ENCODE data around the gene TRIM16.
"Not testable (repeated sequence)": the region's sequence is repeated elsewhere in the genome, so short reads cannot be mapped to it uniquely, and the experiment has no call there.

TRIM16 gene

DNA sequence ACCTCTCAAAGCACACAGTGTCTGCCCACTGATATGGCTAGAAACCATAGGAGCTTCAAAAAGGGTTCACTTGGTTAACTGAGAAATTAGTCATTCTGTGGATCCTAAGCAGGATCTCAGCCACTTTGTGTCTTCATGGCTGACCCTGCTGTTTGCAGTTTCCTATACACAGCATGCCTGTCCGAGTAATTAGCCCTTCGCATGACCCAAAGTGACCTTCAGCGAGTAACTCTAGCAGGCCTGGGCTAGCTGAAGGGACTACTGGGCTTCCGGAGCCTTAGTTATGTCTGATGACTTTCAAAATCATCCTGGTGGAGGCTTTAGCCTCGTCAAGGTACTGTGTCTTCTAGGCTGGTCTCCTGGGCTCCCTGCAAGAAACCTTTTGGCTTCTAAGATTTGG, 35.7 kb downstream of the TRIM16 start:
- Histone ChIP-seq H3K27ac (no peak overlapping the region), H4K20me1 (no peaks in the 10 kb centered on the region), H3K4me1 (peaks cover 26 to 36% (median 31%) of the 10 kb centered on the region in 10 experiments), H3K9me3 (replicated peaks in 1 of 11) (no peaks in the 10 kb centered on the region), H3K4me3 (no peak overlapping the region), H3K27me3 (no peaks in the 10 kb centered on the region), H3K9ac (no peak overlapping the region), H3K4me2 (no peak overlapping the region), H3K36me3 (no peaks in the 10 kb centered on the region)
- TF ChIP-seq Cebpa-rat (IDR thresholded peaks at IDR 0.05) = no peak

DNA sequence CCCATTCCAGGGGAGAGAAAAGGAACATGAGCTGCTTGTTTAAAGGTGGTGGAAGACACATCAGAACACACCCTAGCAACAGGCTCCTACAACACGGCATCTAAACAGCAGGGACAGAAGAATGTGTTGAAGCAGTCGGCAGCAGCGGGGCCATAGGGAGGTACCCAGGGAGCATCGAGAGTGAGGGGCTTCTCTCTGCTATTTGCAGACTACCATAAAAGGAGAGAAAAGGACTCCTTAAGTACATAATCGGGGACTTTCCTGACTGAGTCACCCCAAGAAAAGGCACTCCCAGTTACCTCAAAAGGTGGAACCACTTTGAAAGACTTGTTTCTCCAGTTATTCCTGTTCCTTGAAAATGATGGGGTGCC, 38.2 kb downstream of the TRIM16 start:
- H3K9me3 ChIP-seq (replicated peaks in 1 of 11); H3K36me3 ChIP-seq; H3K27ac ChIP-seq; H3K4me2 ChIP-seq; H4K20me1 ChIP-seq; H3K9ac ChIP-seq; H3K27me3 ChIP-seq; H3K4me3 ChIP-seq: not testable (repeated sequence)
- H3K4me1 ChIP-seq = peaks cover 12 to 19% (median 14%) of the 10 kb centered on the region in 10 experiments

DNA sequence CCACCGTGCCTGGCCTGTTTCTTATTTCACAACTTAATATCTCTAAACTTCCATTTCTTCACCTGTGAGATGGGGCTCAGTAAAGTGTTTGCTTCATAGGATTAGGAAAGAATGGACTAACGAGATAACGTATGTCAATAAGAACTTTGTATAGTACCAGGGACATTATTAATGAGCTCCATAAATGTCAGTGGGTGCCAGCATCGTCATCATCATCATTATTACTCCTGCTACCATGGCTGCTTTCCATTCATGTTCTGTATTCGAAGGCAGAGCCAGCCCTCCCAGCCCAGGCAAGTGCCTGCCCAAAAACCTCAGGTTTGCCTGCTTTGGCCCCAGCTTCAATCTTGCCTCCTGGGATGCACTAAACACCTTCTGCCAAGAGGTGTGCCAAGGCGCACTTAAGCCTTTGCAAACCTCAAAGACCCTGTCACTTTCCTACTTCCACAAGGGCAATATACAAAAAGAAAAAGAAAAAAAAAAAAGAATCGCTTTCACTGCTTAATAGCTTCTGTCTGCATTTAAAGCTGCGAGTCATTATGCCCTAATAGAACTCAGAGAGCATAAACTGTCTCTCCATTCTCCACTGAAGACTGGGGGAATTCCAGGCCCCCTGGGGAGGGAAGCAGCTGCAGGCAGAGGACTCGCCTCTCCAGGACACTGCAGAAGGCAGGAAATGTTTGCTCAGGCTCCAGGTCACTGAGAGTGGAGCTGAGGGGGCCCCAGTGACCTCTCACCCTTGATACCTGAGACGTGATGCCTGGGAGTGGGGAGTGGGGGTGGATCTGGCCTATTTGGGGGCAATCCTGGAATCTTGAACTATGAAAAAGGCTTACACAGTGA, 38.8 kb downstream of the TRIM16 start:
- not testable (repeated sequence) for H3K4me3 ChIP-seq; H3K36me3 ChIP-seq; H4K20me1 ChIP-seq; H3K27me3 ChIP-seq; H3K4me2 ChIP-seq; H3K9ac ChIP-seq; H3K9me3 ChIP-seq (replicated peaks in 1 of 11); H3K27ac ChIP-seq
- H3K4me1 ChIP-seq = peaks cover 6 to 13% (median 8%) of the 10 kb centered on the region in 10 experiments

DNA sequence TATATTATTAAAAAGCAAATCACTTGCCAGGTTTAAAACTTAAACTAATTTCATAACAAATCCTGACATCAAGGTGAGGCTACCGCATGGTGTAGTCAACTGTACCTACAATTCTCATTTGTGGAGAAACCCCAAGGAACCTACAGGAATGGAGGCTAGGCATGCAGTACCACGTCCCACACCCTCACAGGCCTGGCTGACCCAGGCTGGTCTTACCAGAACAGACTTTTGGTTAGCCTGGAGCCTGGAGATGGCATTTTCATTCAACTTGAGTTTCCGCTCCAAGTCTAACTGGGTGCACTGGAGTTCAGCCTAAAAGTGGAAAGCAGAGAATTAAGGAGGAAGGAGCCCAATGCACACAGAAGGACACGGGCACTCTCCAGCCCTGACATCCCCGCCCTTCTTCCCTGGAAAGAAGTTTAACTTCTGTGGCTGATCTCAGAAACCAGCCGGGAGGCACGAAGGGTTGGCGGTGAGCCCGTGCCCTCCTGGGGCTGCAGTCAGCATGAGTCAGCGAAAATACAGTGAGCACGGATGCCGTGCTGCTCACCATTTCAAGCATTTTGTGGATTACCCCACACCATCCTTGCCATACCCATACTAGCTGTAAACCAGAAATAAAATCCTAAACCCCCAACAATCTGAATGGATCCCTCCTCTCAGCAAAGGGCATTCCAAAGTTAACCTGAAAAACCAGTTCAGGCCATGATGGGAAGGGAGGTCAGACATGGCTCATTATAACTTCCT, 41.4 kb downstream of the TRIM16 start:
- not testable (repeated sequence) for H3K36me3 ChIP-seq; H3K27ac ChIP-seq; H4K20me1 ChIP-seq; H3K4me2 ChIP-seq; H3K27me3 ChIP-seq; H3K9ac ChIP-seq; H3K4me3 ChIP-seq; H3K9me3 ChIP-seq (replicated peaks in 1 of 11); H3K4me1 ChIP-seq

DNA sequence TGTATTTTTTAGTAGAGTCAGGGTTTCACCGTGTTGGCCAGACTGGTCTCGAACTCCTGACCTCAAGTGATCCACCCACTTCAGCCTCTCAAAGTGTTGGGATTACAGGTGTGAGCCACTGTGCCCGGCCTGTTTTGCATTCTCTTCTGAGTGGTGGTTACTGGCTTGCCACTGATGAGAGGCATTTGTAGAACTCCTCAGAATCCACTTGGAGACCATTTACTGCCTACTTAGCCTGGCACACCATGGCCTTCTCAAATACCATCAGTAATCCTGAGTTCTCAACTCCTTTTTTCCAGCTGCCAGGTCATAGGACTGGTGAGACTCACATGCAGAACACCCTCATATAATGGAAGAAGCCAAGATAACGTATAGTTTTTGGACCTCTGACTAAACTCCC, 42.1 kb downstream of the TRIM16 start:
- not testable (repeated sequence) for H3K9ac ChIP-seq; H3K27me3 ChIP-seq; H3K9me3 ChIP-seq (replicated peaks in 1 of 11); H4K20me1 ChIP-seq; H3K27ac ChIP-seq; H3K36me3 ChIP-seq; H3K4me3 ChIP-seq; H3K4me2 ChIP-seq; H3K4me1 ChIP-seq

DNA sequence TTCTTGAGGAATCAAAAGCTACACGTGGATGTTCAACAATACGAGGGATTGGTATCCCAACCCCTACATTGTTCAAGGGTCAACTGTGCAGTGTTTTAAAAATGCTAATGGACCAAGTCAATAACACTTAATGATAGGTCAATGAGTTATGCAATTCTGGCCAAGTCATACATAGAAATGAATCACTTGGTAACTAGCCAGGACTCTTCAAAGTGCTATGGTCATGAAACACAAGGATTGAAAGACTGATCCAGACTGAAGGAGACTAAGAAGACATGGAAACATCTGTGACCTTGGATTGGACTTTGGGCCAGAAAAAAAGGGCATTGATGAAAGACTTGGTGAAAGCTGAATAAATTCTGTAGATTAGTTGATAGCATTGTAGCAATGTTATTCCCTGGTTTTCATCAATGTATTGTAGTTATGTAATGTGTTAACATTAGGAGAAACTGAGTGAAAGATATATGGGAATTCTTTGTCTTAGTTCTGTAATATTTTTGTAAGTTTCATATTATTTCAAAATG, 53.1 kb downstream of the TRIM16 start:
- H3K4me3 ChIP-seq; H3K4me2 ChIP-seq; H3K9me3 ChIP-seq (replicated peaks in 1 of 11); H3K4me1 ChIP-seq; H3K27me3 ChIP-seq; H3K9ac ChIP-seq; H4K20me1 ChIP-seq; H3K36me3 ChIP-seq; H3K27ac ChIP-seq: not testable (repeated sequence)

DNA sequence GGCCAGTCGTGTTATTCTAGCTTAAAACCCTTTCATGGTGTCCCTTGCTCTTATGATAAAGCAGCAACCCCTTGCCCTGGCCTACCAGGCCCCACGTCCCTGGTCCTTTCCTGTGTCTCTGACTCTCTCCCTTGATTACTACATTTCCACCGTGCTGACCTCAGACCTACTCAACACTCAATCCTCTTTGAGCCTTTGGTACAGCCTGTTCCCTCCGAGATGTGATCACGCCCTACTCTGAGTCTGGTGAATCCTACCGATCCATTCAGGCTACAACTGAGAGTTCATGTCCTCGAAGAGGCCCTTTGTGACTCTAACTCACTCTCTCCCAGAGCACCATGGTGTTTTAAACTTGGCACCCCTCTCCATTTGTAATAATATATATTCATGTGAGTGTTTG, 54.1 kb downstream of the TRIM16 start:
- H4K20me1 ChIP-seq; H3K36me3 ChIP-seq; H3K4me1 ChIP-seq; H3K27ac ChIP-seq; H3K9me3 ChIP-seq (replicated peaks in 1 of 11); H3K4me3 ChIP-seq; H3K9ac ChIP-seq; H3K27me3 ChIP-seq; H3K4me2 ChIP-seq: not testable (repeated sequence)

DNA sequence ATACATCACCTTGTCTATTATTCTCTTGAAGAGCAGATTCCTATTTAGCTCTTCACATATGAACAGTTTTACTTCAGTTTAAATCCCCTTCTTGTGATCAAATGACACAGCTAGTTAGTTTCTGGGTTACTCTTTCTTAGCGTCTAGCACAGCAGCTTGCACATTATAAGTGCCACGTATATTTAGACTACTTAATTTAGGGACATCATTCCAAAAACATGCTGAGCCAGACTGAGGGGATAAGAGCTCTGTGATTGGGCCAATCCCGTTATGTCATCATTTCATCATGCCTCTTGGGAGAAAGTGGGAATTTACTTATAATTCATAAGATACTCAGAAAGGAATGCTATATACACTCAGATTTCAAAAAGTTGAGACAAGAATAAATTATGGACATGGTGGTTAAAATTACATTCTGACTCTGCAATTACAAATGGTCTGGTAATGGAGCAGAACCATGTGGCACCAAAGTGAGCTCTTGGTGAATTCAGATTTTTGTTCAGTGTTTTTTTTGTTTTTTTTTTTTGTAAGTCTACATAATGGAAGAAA, 60.4 kb downstream of the TRIM16 start:
- H3K36me3 ChIP-seq; H3K27me3 ChIP-seq; H3K4me3 ChIP-seq; H3K27ac ChIP-seq; H3K4me2 ChIP-seq; H3K4me1 ChIP-seq; H4K20me1 ChIP-seq; H3K9ac ChIP-seq; H3K9me3 ChIP-seq (replicated peaks in 1 of 11): not testable (repeated sequence)

DNA sequence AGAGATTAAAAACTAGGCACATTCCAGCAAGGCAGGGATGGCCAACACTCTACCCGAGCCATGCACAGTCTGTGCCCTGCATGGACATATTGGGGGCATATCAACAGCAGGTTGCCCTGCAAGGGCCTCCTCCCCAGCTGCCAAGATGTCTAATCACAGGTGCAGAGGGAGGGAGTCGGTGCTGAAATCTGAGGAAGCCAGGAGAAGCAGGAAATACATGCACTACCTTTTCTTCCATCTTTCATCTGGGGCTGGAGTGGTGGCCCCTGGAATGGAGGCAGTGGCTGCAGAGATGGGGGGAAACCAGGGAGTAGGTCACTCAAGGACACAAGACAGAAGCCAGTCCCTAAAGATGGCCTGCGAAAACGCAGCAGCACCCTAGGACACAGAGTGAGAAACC, 60.9 kb downstream of the TRIM16 start:
- not testable (repeated sequence) for H3K27ac ChIP-seq; H3K9me3 ChIP-seq (replicated peaks in 1 of 11); H4K20me1 ChIP-seq; H3K4me1 ChIP-seq; H3K4me3 ChIP-seq; H3K27me3 ChIP-seq; H3K4me2 ChIP-seq; H3K36me3 ChIP-seq; H3K9ac ChIP-seq

DNA sequence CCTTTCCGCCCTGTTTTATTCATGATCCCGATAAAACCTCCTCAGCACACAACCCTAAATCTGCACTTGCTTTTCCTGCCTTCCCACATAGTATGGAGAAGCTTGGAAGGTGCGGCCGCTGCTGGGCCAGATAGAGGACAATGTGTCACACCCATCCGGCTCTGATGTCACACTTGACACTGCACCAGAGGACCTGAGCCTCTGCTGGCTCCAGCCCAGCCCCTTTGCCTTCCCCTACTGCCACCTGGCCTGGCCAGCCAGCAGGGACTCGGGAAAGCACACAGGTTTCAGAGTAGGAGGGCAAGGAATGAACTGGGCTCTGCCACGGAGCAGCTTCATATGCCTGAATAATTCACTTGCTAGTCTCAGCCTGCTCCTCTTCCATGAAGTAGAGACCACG, 62.0 kb downstream of the TRIM16 start:
- not testable (repeated sequence) for H3K9me3 ChIP-seq (replicated peaks in 1 of 11); H3K4me3 ChIP-seq; H3K4me1 ChIP-seq; H3K36me3 ChIP-seq; H3K27ac ChIP-seq; H3K4me2 ChIP-seq; H4K20me1 ChIP-seq; H3K27me3 ChIP-seq; H3K9ac ChIP-seq

DNA sequence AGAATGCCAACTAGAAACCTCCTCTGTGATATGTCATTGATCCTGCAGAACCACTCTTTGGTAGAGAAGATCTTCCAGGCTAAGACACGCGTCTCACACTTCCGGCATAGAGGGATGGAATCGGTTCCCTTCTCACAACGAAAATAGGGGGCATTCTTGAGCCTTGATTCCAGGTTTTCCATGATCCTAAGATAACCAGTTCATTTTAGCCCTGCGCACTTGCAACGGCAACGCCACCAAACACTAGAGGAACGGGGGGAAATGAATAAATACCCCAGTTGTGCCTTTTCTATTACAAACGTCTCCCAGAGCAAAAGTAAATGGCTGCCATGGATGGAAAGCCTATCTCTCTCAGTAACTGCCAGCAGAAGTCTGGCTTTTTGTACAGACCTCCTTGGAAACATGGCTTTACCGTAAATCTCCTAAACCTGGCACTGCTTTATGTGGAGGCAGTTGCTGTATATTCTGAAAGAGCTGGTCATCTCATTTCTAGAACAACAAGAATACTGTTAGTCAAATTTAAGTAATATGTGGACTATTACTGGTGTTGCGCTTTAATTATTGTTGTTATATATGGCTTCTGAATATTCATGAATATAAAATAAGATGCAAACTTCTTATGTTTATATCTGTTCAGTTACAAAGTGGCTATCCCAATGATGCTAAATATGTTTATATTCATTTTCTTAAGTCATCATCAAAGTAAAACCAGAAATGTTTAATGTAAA, 64.6 kb downstream of the TRIM16 start, which contains the start of gene FBXW10B:
Gene FBXW10B, minus strand, starts transcription at position 374 of the 728 bp plus-strand sequence. Its CDS starts 192 bp downstream, at position 182.
- H3K4me1 ChIP-seq; H3K4me3 ChIP-seq; H3K27me3 ChIP-seq; H3K9me3 ChIP-seq (replicated peaks in 1 of 11); H3K27ac ChIP-seq; H4K20me1 ChIP-seq; H3K36me3 ChIP-seq; H3K9ac ChIP-seq: not testable (repeated sequence)
- 0 out of 22 replicates have a peak within 1 kb of the TSS, but pooled peaks of 1 of the 11 experiments have one; percentile 32 for H3K4me2 ChIP-seq

DNA sequence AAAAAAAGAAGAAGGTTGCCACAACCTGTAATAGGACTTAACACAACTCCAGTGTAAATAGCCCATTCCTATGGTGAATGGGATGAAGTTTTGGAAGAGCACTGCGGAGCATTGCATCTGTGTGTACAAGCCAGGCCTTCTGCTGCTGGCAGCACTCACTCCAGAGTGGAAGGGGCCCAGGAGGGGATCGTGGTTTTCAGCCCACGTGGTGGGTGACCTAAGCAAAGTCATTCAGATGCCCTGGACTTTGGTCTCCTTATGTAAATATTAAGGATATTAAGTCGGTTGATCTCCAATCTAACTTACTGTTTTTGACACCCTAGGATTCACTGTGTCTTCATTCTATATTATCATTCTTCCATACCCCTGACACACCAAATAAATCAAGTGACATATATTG, 67.3 kb downstream of the TRIM16 start:
- H3K4me2 ChIP-seq; H3K27me3 ChIP-seq; H4K20me1 ChIP-seq; H3K27ac ChIP-seq; H3K4me3 ChIP-seq; H3K36me3 ChIP-seq; H3K9ac ChIP-seq; H3K4me1 ChIP-seq; H3K9me3 ChIP-seq (replicated peaks in 1 of 11): not testable (repeated sequence)

DNA sequence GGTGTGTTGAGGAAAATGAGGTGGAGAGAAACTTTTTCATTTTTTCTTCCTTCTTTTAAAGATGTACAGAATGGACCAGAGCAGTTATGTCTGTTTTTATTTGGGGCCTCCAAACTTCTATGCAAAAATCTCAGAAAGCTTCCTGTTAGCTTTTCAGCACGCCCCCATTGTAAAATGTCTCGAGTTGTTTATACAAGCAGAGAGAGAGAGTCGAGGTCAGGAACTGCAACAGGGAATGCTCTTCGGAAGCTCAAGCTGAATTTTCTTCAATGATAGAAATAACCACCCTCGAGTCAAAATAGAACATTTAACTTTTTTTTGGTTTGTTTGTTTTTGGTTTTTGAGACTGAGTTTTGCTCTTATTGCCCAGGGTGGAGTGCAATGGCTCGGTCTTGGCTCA, 68.3 kb downstream of the TRIM16 start:
- not testable (repeated sequence) for H4K20me1 ChIP-seq; H3K9ac ChIP-seq; H3K4me3 ChIP-seq; H3K27ac ChIP-seq; H3K27me3 ChIP-seq; H3K4me1 ChIP-seq; H3K9me3 ChIP-seq (replicated peaks in 1 of 11); H3K4me2 ChIP-seq; H3K36me3 ChIP-seq
